ENCODE measurements around the gene EZR. TPM values are rescaled to one million over a fixed set of nuclear protein-coding genes. Genes with fewer than 3 reads are reported as not detected.

Gene EZR
- total and polyA plus RNA-seq, 2 of the 8 experiments (the other 6 are each of a cell fraction or from before 2014, with no cell fraction given): 122 to 286 TPM

GRCh38 chr6:158848490-158848895, 29.3 kb upstream of the EZR start (continued):
- no peak for TF ChIP-seq CHD7 (IDR thresholded peaks at IDR 0.05; ENCODE audit: insufficient replicate concordance, low read length)
- no peak for TF ChIP-seq HDAC2 (IDR thresholded peaks at IDR 0.05; ENCODE audit: borderline replicate concordance in 1 of 2, low read depth in 2 of 2, low read length in 2 of 2)
- no peak for TF ChIP-seq RXRA (IDR thresholded peaks at IDR 0.05; ENCODE audit: insufficient read depth, low read depth, low read length)
- no peak for TF ChIP-seq NRF1 (IDR thresholded peaks at IDR 0.05; ENCODE audit: low read depth, low read length)
- TF ChIP-seq TAF1 (IDR thresholded peaks at IDR 0.05; ENCODE audit: low read depth, low read length): no peak
- TF ChIP-seq BRCA1 (IDR thresholded peaks at IDR 0.05; ENCODE audit: low read depth, low read length): no peak
